ENCODE results near the gene GPC1.

The GPC1 gene

GRCh38 chr2:240511351-240512108 lies 76.1 kb downstream of the GPC1 start:
- H3K27ac ChIP-seq (ENCODE audit: low read length): no peak overlapping the region
- no peak overlapping the region for H3K4me3 ChIP-seq (ENCODE audit: low read length)
- H3K36me3 ChIP-seq (replicated peaks; ENCODE audit: low read depth, low read length): no peaks in the 10 kb centered on the region
- H3K4me2 ChIP-seq (ENCODE audit: low read length): no peak overlapping the region
- no peaks in the 10 kb centered on the region for H3K27me3 ChIP-seq (ENCODE audit: low read depth, low read length)
- no peak for TF ChIP-seq CTCF (IDR thresholded peaks at IDR 0.05; ENCODE audit: low read depth, low read length)
- TF ChIP-seq EZH2phosphoT487 (IDR thresholded peaks at IDR 0.05; ENCODE audit: low read depth): no peak
- H3K9ac ChIP-seq (ENCODE audit: low read length): no peak overlapping the region
- H3K79me2 ChIP-seq (ENCODE audit: low read length): no peaks in the 10 kb centered on the region
- H3K4me1 ChIP-seq (ENCODE audit: low read length): peaks cover 15% of the 10 kb centered on the region
- no peak overlapping the region for H2AFZ ChIP-seq (ENCODE audit: low read depth, low read length)
- no peaks in the 10 kb centered on the region for H4K20me1 ChIP-seq (ENCODE audit: insufficient read depth, low read length)
- H3K9me3 ChIP-seq (ENCODE audit: insufficient read depth, low read length): no peaks in the 10 kb centered on the region

GRCh38 chr2:240512109-240512485 lies 76.6 kb downstream of the GPC1 start:
- Histone ChIP-seq H4K20me1 (ENCODE audit: insufficient read depth, low read length) (no peaks in the 10 kb centered on the region), H3K9me3 (ENCODE audit: insufficient read depth, low read length) (no peaks in the 10 kb centered on the region), H3K36me3 (replicated peaks; ENCODE audit: low read depth, low read length) (no peaks in the 10 kb centered on the region), H2AFZ (ENCODE audit: low read depth, low read length) (no peak overlapping the region), H3K4me2 (ENCODE audit: low read length) (no peak overlapping the region), H3K27ac (ENCODE audit: low read length) (no peak overlapping the region), H3K27me3 (ENCODE audit: low read depth, low read length) (no peaks in the 10 kb centered on the region), H3K4me1 (ENCODE audit: low read length) (peaks cover 15% of the 10 kb centered on the region), H3K4me3 (ENCODE audit: low read length) (no peak overlapping the region), H3K9ac (ENCODE audit: low read length) (no peak overlapping the region), H3K79me2 (ENCODE audit: low read length) (no peaks in the 10 kb centered on the region)
- TF ChIP-seq EZH2phosphoT487 (IDR thresholded peaks at IDR 0.05; ENCODE audit: low read depth) (no peak), CTCF (IDR thresholded peaks at IDR 0.05; ENCODE audit: low read depth, low read length) (no peak)

GRCh38 chr2:240512666-240513535 lies 77.4 kb downstream of the GPC1 start:
- H3K9ac ChIP-seq (ENCODE audit: low read length): no peak overlapping the region
- H2AFZ ChIP-seq (ENCODE audit: low read depth, low read length): no peak overlapping the region
- no peaks in the 10 kb centered on the region for H3K27me3 ChIP-seq (ENCODE audit: low read depth, low read length)
- no peak for TF ChIP-seq CTCF (IDR thresholded peaks at IDR 0.05; ENCODE audit: low read depth, low read length)
- H3K79me2 ChIP-seq (ENCODE audit: low read length): no peaks in the 10 kb centered on the region
- H3K4me1 ChIP-seq (ENCODE audit: low read length): peaks cover 15% of the 10 kb centered on the region
- H3K9me3 ChIP-seq (ENCODE audit: insufficient read depth, low read length): no peaks in the 10 kb centered on the region
- H3K4me3 ChIP-seq (ENCODE audit: low read length): no peak overlapping the region
- H3K27ac ChIP-seq (ENCODE audit: low read length): no peak overlapping the region
- no peaks in the 10 kb centered on the region for H3K36me3 ChIP-seq (replicated peaks; ENCODE audit: low read depth, low read length)
- H3K4me2 ChIP-seq (ENCODE audit: low read length): no peak overlapping the region
- no peaks in the 10 kb centered on the region for H4K20me1 ChIP-seq (ENCODE audit: insufficient read depth, low read length)

Data from OCI-LY3 (cell line).